Measurements from ENCODE around the gene SLC2A9. TPM values are rescaled to one million over a fixed set of nuclear protein-coding genes. Genes with fewer than 3 reads are reported as not detected.

The SLC2A9 gene
- total and polyA plus RNA-seq, 2 of the 13 experiments (the other 11 are each of a cell fraction or from before 2014, with no cell fraction given) = 36.2 to 42.3 TPM

- no peaks in the 10 kb centered on the region for H3K9me3 ChIP-seq (ENCODE audit: low read length)
- H3K9ac ChIP-seq (ENCODE audit: insufficient read depth, low read depth, low read length) = no peak overlapping the region
- 100% methylated on average over 3 of the region's 3 CpGs for WGBS (ENCODE audit: low lambda C conversion rate)
- no peak overlapping the region for H2AFZ ChIP-seq (ENCODE audit: low read length)
- intact Hi-C loops (cut with micrococcal nuclease; ENCODE audit: unreplicated experiment) (no loop called here), in situ Hi-C loops (cut with HindIII; ENCODE audit: extremely low pct_ligation_motif_present, low pct_unique_long_range_greater_than_20kb) (no loop called here)
- no peaks in the 10 kb centered on the region for H4K20me1 ChIP-seq (ENCODE audit: insufficient read depth, low read length)
- no peak overlapping the region for H3K4me2 ChIP-seq (ENCODE audit: low read depth, low read length)
- no peak for ATAC-seq
- no peaks in the 10 kb centered on the region for H3K27me3 ChIP-seq (ENCODE audit: control insufficient read depth in 1 of 2, insufficient read depth in 2 of 2, low read length in 2 of 2)
- ChIA-PET CTCF (ENCODE audit: low intra/inter-chr PET ratio, low total read pairs) (no interaction called here), POLR2A (no interaction called here)
- no TSS peak for BruUV-seq (replicated peaks)
- no peaks in the 10 kb centered on the region for H3K79me2 ChIP-seq (ENCODE audit: insufficient read depth, low read length)
- DNase-seq (ENCODE audit: low spot score) = no peak
- no peaks in the 10 kb centered on the region for H3K4me1 ChIP-seq (ENCODE audit: insufficient read depth, low read length)
- peaks cover 4 to 24% of the 10 kb centered on the region in 2 experiments for H3K36me3 ChIP-seq (replicated peaks in 1 of 2; ENCODE audit: control insufficient read depth in 1 of 2, insufficient read depth in 2 of 2, low read length in 2 of 2)
- no peak overlapping the region for H3K4me3 ChIP-seq (replicated peaks in 1 of 3; ENCODE audit: insufficient read depth in 1 of 3, low read depth in 2 of 3, low read length in 3 of 3)
- no peak for FAIRE-seq
- no peak overlapping the region for H3K27ac ChIP-seq (ENCODE audit: extremely low read length, insufficient read depth, low read length)
- no peak for TF ChIP-seq MYPOP (CRISPR knock-in tag; IDR thresholded peaks at IDR 0.05)
- TF ChIP-seq ZNF18 (CRISPR knock-in tag; IDR thresholded peaks at IDR 0.05; ENCODE audit: insufficient replicate concordance) = no peak
- no peak for TF ChIP-seq ZNF512B (CRISPR knock-in tag; IDR thresholded peaks at IDR 0.05; ENCODE audit: borderline replicate concordance)
- TF ChIP-seq ZFY (CRISPR knock-in tag; IDR thresholded peaks at IDR 0.05) = no peak
- TF ChIP-seq MYC (CRISPR knock-in tag; IDR thresholded peaks at IDR 0.05; ENCODE audit: borderline replicate concordance) = no peak
- no peak for TF ChIP-seq HNRNPK (IDR thresholded peaks at IDR 0.05; ENCODE audit: low read depth, low read length, poor library complexity, severe bottlenecking)
- TF ChIP-seq ZNF333 (CRISPR knock-in tag; IDR thresholded peaks at IDR 0.05; ENCODE audit: borderline replicate concordance) = no peak
- TF ChIP-seq CCAR2 (optimal IDR thresholded peaks at IDR 0.05; ENCODE audit: low read depth, low read length) = no peak
- TF ChIP-seq ZNF256 (CRISPR knock-in tag; conservative IDR thresholded peaks at IDR 0.05) = no peak
- no peak for TF ChIP-seq NFE2 (CRISPR knock-in tag; IDR thresholded peaks at IDR 0.05)
- no peak for TF ChIP-seq ZNF484 (CRISPR knock-in tag; IDR thresholded peaks at IDR 0.05; ENCODE audit: borderline replicate concordance, low read depth)
- no peak for TF ChIP-seq ASH2L (IDR thresholded peaks at IDR 0.05; ENCODE audit: insufficient read length, low read depth, low read length)
- no peak for TF ChIP-seq ZBTB49 (CRISPR knock-in tag; IDR thresholded peaks at IDR 0.05; ENCODE audit: borderline replicate concordance)
- no peak for TF ChIP-seq ZBTB37 (CRISPR knock-in tag; IDR thresholded peaks at IDR 0.05)
- no peak for TF ChIP-seq FOXA3 (CRISPR knock-in tag; IDR thresholded peaks at IDR 0.05)
- TF ChIP-seq ZNF564 (CRISPR knock-in tag; IDR thresholded peaks at IDR 0.05) = no peak
These were observed 205.0 kb downstream of the SLC2A9 start for GRCh38 chr4:9816285-9816684.

Measured in HepG2 (cell line).